HG03565 (cell line): ENCODE measurements around the gene ATXN7L1.

Experiments used
- ATAC-seq: cut with Tn5 transposase; IDR thresholded peaks from one replicate; pipeline ENCODE4 v1.9.1; 2021; ENCODE audit warnings: mild to moderate bottlenecking, moderate library complexity; ENCODE audit not compliant: unreplicated experiment

ATXN7L1 gene

DNA sequence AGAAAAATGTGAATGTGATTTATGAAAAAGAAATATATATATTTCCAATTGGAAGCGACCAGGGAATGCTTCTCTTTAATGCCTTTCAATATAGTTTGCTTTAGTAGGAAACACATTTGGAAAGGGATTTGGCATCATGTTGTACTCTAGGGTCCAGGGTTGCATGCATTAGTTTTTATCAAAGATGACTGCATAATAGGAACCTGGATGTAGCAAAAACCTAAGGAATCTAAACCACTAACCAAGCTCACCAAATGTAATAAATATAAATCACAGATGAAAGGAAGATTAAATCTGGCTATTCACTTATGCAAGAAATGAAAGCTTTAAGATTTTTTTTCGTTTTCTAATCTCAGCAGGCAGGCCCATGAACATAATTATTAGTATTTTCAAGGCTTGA, 120.0 kb downstream of the ATXN7L1 start:
- ATAC-seq, result no peak

DNA sequence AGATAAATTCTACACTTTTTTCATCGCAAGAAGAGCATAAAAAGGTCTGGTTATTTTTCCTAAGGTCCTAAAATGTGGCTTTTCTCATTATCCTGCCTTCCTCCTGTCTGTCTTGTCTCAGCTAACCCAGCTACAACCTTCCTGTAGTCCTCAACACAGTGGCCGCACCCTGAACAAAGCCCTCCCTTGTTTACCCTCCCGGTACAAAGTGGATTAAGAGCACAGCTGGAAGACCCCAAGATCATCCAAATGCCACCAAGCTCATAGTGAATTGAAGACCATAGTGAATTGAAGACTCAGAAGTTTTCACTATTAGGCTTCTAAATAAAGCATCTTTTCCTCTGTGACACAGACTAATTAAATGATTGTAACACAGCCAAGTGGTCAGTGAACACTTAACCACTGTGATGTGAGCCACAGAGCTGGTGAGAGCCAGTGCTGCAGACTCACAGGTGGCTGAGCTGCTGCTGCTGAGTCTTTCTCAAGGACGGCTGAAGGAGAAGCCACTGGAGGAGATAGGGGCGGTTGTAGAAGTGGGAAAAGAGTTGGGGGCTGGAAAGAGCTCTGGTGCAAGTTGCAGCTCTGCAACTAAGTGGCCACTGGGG, 123.6 kb downstream of the ATXN7L1 start:
- no peak for ATAC-seq

DNA sequence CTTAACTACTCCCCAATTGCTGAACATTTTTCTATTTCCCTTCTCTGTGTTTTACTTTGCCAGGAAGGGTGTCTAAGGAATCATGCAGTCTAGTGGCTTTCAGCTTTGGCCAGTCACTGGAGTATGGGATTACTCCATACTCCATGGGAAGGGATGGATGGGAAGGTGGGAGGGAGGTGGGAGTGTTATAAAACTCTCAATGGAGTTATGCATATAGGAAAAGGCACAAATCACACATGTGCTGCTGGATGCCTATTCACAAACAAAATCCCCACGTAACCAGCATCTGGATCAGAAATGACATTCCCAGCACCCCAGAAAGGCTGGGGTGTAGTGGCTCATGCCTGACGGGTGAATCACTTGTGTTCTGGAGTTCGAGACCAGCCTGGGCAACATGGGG, 125.3 kb downstream of the ATXN7L1 start:
- ATAC-seq, result no peak

DNA sequence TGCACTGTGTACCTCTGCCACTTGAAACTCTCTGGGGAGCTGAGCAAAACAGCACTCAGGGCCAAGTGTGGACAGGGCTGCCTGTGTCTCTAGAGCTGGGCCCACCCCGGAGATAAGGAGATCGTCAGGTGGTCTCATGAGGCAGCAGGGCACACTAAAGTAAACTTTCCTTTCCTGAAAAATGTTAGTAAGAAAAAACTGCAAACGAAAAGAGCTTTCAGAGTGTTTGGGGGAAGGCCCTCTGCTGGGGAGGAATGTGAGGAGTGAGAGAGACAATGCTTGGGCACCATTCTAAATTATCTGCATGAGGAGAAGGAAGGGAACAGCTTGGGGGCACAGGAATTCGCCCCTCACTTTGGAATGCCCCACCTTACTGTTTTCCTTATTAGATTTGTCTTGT, 127.7 kb downstream of the ATXN7L1 start:
- ATAC-seq, result no peak

DNA sequence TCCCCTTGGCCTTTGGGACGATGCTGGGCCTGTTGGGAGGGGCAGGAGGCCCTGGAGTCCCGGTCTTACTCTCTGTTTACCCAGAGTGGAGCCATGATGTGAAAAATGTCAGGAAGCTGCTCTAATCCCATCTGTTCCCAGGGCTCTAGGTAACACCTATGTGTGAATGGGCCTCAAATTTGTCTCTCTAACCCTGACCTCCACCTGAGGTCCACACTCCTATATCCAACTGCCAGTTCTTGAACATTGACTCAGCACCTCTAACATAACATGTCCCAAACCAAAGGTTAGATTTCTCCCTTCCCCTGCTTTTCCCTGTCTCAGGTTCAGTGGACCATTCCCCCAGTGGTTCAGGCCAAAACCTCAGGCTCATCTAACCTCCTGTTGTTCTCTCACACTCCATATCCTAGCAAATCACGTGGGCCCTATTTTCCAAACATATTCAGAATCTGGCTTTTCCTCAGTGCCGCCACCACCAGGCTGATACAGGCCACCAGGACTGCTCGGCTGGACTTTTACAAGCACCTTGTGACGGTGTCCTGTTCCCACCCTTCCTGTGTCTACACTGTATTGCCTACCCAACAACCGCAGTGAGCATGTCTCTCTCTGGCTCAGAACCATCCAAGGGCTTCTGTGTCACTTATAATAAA, 130.6 kb downstream of the ATXN7L1 start:
- ATAC-seq, result no peak

DNA sequence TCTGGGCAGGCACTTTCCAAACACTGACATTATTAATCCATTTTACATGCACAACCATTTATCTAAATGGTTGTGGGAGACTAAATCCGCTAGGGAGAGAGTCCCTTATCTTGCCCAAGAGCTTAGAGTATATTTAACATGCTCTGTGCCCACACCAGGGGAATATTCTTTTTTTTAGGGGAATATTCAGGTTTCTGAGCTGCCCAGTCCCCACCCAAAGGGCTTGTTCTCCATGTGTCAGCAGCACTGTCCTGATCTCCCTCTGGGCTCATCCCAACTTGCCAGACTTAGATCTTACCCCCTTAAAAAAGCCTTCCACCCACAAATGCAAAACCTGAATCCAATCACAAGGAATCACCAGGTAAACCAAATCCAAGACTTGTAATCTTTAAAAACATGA, 132.1 kb downstream of the ATXN7L1 start:
- ATAC-seq, result no peak

DNA sequence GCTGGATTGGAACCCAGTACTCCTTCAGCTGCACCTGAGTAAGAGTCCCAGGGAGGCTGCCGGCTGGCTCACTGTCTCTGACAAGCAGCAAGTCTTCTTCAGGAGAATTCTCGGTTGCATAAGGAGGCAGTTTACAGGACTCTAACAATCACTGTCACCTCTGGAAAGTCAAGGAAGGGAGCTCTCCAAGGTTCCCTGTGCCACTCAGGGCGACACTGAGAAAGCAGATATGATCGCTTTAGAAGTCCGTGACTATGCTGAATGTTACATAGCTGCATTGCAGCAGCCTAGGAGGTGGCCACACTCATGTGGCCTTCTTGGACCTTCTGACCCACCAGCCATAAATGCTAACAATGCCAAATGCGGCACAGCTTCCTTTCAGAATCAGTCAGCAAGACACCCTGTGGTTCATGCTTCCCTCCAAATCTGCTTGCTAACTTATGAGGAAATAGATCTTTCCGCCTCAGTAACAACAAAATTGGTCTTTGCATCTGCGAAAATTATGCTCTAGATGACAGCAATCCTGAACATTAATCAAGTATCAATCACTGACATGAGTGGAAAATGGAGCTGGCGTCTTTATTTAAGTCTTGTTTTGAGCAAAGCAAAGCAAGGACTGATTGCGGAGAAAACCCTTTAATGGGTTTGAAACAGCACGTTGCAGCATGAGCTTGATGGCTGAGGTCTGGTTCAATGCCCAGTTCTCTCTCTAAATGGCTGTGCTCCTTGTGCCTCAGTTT, 132.9 kb downstream of the ATXN7L1 start:
- no peak for ATAC-seq

DNA sequence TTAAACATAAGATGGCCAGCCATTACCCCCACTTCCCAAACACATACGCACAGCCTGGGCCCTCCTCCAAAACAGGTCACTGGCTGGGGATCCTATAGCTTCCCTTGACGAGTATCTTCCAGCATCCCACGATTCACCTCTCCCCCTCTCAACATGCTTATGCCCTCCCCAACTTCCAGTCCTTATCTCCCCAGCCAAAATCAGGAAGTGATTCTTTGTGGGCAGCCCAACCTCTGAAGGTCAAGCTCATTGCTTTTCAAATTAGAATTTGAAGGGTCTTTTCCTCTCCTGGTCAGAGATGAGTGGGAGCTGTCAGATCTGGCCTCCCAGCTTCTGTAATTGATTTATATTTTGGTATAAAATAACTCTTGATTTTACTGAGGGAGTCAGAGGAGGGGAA, 133.6 kb downstream of the ATXN7L1 start:
- ATAC-seq, result no peak

DNA sequence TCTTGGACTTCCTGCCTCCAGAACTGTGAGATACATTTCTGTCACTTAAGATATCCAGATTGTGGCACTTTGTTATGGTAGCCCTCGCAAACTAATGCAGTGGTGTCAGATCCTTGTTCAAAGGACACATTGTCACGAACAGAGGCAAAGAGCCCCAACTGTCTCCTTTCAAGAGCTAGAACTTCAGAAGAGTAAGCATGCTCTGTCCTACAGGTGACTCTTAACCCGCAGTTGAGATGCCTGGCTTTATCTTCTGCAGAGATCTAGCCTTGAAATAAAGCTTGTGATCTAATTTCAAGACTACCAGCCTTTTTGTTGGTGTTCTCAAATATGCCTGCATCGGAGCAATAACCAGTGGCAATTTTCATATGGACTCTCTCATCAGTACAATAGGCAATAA, 134.4 kb downstream of the ATXN7L1 start:
- ATAC-seq, result no peak

DNA sequence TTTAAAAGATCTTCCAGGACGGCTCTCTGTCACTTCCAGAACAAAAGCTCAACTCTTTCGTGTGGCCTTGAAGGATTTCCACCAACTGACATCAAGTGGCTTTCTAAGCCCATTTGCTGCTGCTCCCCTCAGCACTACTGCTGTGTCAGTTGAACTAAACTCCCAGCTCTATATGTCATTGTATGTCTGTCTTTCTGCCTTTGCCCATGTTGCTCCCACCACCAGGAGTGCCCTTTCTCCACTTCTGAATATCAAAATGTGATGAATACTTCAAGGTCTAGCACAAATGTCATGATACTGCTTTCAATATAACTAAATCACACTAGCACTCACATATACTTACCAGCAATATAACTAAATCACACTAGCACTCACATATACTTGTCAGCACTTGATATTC, 138.3 kb downstream of the ATXN7L1 start:
- ATAC-seq, result no peak

DNA sequence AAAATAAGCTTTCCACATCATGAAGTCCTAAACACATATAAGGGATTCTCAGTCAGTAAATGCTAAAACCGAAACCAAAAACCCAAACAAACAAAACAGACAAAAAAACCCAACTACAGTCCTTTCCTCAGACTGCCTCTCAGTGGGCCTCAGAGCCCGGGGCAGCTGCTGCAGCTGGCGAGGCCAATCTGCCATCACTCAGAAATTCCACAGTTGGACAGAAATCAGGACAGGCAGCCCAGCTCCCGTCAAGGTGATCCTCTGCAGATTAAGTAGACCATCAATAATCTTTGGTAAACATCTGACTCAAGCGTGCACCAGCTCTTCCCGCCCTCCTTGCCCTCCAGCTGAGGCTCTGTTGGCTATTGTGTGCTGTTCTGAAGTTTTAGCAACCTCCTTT, 142.2 kb downstream of the ATXN7L1 start:
- no peak for ATAC-seq

DNA sequence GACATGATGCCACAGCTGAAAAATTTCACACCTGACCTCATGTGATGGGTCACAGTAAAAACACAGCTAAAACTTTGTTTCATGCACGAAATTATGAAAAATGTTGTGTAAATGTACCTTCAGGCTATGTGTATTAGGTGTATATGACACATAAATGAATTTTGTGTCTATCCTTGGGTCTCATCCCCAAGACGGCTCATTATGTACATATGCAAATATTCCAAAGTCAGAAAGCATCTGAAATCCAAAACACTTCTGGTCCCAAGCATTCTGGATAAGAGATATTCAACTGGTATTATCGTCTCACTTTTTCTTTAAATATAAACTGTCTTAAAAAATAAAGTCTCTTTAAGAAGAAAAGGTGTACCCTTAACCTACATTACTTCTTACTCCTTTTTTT, 145.4 kb downstream of the ATXN7L1 start:
- ATAC-seq, result no peak

DNA sequence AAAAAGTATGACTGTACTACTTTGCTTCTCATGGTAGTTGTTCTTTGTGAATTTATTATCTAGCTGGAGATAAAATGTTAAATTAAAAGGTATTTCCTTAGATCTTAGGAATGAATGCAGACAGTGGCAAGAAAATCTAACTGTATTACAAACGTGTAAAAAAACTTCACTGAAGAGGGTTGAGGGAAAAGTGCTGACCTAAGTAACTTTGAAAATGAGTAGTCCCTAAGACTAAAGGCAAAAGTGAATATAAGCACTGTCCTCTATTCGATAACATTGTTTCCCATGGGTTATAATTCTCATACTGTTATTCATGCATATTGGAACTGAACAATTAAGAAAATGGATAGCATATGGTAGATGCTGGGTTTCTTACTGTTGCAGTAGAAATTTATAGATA, 148.4 kb downstream of the ATXN7L1 start:
- no peak for ATAC-seq

DNA sequence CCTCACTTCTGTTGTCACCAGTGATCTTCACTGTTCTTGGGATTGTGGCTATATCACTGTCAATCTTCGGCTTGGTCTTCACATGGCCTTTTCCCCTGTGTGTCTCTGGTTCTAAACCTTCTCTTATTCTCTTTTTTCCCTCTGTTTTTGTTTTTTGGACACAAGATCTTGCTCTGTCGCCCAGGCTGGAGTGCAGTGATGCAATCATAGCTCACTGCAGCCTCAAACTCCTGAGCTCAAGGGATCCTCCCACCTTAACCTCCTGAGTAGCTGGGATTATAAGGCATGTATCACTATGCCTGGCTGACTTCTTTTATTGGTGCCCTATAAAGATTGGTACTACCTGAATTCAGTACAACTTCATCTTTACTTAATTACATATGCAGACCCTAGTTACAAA, 151.7 kb downstream of the ATXN7L1 start:
- no peak for ATAC-seq

DNA sequence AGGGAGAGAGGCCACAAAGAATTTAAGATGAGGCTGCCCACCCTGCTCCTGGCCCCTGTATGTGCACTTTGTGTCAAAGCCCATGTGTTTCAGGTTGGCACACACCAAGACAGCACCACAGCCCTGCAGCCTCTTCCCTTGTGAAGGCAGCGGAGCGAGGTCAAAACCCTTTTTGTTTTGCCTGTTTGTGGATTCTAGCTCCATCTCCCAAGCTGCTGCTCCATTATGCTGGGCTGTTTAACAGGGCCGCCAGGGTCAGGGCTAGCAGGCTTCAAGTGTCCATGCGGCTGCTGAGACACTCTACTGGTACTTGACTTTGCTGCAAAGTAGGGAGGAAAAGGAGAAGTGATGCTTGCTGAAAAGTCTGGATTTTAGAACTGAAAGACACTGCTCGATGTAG, 152.8 kb downstream of the ATXN7L1 start:
- ATAC-seq, result no peak

DNA sequence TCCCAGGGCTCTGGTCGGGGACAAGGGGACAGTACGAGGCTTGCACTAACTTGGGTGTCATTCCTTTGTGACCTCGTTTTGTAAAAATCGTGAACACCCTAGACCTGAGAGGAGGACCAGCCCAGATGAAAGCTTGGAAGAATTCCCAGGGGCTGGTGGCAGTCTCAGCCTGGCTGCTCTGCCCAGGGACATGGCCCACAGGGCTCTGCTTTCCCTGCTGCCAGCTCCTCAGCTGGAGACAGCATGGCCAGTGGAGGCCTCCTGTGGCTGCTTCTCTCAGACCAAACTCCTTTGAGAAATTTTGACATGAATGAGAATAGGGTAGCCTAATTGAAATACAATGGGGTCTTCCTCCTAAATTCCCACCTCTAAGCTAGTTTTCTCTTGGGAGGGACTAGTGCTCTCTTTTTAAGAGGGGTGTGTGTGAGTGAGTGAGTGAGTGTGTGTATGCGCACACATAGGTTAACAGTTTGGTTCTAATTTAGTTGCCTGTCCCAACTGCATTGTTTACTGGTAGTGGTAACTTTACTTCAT, 154.8 kb downstream of the ATXN7L1 start:
- ATAC-seq, result no peak

DNA sequence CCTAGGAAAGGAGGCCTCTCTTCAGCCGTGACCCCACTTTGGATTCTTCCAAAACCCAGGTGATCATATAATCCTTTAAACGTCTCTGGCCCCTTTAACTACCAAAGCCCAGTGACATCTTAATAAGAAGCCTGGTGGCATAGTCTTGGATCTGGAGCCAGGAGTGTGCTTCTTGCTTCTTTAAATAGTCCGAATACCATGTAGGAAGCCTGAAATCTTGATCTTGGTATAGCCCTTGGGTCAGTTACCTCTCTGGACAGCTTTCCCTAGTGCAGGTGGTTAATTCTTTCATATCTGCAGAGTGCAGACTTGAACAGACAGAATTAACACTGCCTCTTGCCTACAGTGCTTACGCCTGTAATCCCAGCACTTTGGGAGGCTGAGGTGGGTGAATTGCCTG, 156.5 kb downstream of the ATXN7L1 start:
- no peak for ATAC-seq

DNA sequence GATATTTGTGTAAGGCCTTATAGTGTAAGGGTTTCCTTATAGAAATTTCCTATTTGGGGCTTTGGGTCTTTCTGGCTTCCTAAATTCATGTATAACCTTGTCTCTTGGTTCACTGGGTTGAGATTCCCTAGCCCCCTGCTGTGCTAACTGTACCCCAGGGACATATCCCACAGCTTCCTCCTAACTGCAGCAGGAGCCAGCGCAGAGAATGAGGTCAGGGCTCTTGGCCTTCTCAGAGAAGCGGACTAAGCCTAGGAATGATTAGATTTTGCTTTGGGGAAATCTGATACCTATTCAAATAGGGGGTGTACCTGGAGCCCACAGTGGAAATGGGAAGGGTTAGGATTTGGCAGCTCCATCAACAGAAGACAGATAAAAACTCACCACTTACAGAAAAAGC, 157.0 kb downstream of the ATXN7L1 start:
- ATAC-seq, result no peak

DNA sequence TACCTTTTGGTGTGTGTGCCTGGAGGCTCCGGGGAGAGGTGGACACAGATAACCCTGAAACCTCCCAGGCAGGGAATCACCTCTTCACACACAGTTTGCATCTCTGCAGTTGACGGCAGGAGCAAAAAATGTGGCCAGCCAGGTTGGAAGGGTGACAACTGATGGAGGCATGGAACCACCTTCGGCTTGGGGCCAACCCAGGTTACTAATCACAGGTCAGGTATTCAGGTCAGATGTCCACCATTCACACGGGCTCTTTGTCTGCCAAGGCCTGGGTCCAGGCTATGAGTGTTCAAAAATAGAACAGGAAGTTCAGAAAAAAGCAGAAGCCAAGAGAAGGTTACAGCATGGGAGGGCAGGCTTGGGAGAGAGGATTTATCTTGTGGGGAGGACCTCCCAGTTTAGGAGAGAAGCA, 157.9 kb downstream of the ATXN7L1 start:
- ATAC-seq, result no peak

DNA sequence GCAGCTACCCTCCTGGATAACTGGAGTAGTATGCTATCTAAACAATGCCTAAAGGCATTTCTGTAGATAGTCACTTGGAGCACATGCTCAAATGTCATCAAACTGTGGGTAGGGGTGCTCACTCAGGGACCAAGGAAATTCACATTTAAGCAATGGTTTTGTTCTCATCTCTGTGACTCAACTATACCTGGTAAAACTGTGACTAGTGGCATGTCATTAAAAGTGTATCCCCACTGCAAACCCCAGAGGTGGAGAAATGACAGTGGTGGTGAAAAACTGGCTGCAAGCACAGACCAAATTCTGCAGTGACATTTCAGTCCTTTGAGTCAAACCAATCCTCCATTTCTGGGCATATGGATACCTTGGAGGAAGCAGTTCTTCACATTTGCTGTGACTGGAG, 160.9 kb downstream of the ATXN7L1 start:
- ATAC-seq, result no peak

DNA sequence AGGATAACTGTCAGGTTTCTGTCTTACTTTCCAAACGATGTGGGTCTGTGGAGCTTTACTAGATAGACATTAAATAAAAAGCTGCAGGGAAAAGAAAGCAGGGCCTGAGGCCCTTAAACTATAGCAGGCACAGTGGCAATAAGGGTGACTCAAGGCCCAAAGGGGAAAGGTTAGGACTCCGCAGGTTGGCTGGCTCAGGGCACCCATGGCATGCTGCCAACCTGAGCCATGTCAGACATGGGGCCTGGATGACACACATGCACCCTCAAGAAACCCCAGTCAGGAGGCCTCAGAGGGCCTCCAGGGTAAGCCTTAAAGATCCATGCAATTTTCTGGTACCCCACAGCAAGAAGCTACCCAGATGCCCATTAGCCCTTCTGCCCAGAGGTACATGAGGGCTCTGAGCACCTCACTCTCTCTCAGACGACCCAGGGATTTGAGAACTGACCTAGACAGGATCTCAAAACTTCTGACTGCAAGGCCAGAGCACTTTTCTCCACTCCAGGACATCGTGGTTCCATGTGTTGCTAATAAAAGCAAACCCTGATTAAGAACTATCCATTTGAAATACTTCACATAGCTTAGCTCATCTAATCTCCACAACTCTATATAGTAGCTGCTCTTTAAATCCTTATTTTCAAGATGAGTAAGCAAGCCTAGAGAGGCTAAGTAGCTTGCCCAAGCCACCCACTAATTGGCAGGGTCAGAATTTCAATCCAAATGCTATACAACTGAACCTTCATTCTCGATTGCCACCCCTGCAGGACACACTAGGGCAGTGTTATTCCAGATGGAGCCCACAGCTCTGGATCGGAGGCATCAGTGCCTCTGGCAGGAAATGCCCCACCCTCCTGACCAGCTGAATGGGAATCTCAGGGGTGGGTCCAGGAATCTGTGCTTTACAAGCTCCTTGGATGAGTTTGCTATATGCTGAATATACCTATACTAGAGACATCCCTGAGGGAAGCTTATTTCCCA, 162.6 kb downstream of the ATXN7L1 start:
- ATAC-seq, result no peak
